ENCODE measurements around the gene ALKAL2.
"Not testable (repeated sequence)": the region's sequence is repeated elsewhere in the genome, so short reads cannot be mapped to it uniquely, and the experiment has no call there.

ALKAL2 gene

GRCh38 chr2:287911-288757 lies at the start of gene ALKAL2:
Gene ALKAL2 (minus strand): TSS chr2:288091. CDS start chr2:287835, 256 bp downstream.
- DNase-seq = no peak

- not testable (repeated sequence) for DNase-seq
Observed at GRCh38 chr2:336949-337348, 49.1 kb upstream of the ALKAL2 start.

DNA sequence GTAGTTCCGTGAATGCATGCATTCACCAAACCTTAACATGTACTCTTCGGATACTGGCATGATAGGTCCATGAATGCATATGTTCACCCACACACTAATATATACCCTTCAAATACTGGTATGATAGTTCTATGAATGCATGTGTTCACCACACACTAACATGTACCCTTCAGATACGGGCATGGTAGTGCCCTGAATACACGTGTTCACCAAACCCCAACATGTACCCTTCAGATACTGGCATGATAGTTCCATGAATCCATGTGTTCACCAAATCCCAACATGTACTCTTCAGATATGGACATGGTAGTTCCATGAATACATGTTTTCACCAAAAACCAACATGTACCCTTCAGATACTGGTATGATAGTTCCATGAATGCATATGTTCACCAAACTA lies 48.5 kb upstream of the ALKAL2 start:
- DNase-seq = no peak

- DNase-seq = no peak
Observed at GRCh38 chr2:332592-332991, 44.7 kb upstream of the ALKAL2 start.

GRCh38 chr2:328761-329160 lies 40.9 kb upstream of the ALKAL2 start:
- peak; percentile 6 for DNase-seq

GRCh38 chr2:323035-323434 lies 35.1 kb upstream of the ALKAL2 start:
- no peak for DNase-seq

- no peak for DNase-seq
Observed at GRCh38 chr2:322326-322725, 34.4 kb upstream of the ALKAL2 start.

GRCh38 chr2:320561-320960 lies 32.7 kb upstream of the ALKAL2 start:
- no peak for DNase-seq

DNA sequence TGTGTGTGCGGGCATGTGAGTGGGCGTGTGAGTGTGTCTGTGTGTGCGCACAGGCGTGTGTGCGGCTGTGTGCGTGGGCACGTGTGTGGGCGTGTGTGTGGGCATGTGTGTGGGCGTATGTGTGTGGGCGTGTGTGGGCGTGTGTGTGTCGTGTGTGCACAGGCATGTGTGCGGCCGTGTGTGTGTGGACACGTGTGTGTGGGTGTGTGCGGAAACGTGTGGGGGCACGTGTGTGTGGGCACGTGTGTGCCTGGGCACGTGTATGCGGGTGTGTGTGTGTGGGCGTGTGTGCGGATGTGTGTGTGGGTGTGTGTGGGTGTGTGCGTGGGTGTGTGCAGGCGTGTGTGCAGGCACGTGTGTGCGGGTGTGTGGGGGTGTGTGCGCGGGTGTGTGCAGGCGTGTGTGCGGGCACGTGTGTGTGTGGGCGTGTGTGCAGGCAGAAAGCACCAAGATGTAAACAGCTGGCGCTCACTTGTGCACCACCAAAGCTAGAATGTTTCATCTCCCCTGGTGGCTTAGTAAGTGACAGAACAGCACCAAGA lies 31.2 kb upstream of the ALKAL2 start:
- no peak for DNase-seq

DNA sequence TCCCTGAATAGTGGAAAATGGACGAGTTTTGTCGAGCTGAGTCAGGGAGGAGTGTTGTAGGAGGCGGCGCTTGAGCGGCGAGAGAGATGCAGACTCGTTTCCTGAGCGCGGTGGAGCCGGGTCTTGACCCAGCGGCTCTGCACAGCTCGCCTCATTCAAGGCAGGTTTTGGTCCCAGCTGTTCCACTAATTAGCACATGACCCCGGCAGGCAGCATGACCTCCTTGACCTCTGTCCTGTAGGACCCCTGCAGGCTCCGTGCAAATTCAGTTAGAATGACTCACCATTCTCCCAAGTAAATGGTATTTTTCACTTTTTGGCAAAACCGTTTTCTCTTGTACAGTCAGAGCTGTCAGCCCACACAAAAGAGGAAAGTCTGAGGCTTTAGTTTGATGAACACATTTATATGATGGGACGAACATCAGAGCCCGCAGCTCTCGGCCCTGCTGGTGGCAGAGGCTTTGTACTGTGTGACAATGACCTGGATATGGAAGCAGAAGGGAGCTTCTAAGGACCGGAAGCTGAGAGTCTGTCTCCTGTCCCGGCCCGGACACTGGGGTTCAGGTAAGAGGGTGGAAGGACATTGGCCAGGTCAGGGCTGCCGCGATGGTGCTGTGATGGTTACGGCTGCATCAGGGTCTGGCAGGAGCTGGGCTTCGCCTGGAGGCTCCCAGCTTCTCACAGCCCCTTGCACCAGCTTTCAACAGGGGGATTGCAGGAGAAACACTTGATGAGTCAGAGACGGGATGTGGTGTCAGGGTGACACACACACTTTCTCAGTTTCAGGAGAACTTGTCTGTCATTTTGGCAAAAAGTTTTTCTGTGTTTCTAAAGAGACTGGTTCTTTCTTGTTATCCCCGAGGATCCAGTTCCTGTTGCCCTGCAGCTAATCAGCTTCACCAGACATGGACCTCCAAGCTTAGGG lies 29.9 kb upstream of the ALKAL2 start:
- no peak for DNase-seq

DNA sequence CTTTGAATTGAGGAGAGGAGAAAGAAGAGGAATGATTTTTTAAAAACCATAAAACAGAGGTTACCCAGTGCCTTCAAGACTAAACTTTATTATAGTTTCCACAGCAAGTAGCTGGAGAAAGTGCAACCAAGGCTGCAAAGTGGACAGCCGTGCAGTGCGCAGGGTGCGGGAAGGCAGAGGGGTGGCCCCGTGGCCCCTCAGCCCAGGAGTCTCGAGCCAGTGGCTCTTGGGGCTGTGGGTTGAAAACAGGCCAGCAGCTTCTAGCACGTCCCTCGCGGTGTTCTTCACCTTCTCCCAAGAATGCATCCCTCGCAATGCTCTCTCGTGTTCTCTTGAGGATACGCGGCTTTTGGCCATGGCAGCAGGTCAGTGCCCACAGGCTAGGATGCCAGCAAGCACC lies 28.5 kb upstream of the ALKAL2 start:
- DNase-seq = no peak

- not testable (repeated sequence) for DNase-seq
Observed at GRCh38 chr2:315925-316324, 28.0 kb upstream of the ALKAL2 start.

DNA sequence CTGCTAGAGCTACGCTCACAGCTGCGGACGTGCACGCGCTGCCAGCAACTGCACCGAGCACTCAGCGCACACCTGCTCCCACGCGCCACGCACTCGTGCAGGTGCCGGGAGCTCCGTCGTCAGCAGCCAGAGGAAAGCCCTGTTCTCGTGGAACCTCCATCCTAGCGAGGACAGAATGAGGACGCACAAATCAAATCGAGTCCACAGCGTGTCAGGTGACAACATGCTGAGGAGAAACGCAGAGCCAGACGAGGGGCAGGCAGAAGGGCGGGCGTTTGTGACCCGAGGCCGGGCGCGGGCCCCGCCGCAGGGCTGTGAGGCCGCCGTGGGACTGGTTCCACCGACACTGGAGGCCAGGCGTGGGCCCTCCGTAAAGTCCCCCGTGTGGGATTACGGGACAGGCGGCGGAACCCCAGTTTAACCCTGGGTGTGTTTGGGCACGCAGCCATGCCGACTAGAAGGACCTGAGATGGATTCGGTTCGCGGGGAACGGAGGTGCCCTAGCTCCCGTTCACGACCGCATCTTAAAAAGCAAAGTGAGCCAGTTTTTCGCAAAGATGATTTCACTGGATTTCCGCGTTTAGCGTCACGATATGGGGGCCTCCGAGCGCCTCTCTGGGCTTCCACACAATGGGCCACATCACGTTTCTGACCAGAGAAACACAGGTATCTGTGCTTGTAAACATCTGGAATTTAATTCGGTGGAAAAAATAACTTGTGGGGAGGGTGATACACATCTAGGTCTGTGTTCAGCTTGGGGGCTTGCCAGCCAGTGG lies 26.9 kb upstream of the ALKAL2 start:
- no peak for DNase-seq

DNA sequence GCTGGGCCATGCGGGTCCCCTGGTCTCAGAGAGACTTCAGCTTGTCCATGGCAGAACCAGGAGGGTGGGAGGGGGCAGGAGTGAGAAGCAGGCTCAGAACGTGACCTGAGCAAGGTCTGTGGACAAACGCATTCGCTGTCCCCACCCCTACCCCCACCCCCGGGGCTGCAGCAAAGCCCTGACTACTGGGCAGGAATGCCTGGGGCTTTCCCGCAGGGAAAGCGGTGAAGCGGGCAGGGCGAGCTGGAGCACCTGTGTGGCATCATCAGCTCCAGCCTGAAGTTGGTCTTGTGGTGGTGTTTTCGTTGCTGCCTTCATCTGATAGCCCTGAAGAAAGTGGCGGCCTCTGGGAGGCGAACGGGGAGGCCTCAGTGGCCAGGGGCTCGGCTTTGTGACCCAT lies 26.1 kb upstream of the ALKAL2 start:
- no peak for DNase-seq

DNA sequence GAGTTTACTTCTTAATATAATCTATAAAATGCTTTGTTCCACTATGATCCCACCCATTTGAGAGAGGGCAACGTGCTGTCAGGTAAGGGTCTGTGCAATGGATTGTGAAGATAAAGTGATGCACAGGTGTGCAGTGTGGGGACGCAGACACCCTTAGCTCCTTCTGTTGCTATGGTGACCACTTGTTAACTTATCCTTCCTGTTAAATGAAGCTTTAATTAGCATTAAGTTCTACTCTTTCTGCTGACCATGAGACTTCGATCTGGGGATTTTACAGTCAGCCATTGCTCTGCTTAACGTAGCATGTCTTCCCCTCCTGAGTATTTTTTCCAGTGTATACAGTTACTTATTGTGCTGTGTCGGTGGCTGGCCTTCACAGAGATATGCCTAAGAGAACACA lies 23.1 kb upstream of the ALKAL2 start:
- DNase-seq = no peak

- no peak for DNase-seq
Observed at GRCh38 chr2:309954-310510, 22.1 kb upstream of the ALKAL2 start.

GRCh38 chr2:309148-309953 lies 21.5 kb upstream of the ALKAL2 start:
- DNase-seq = no peak

DNA sequence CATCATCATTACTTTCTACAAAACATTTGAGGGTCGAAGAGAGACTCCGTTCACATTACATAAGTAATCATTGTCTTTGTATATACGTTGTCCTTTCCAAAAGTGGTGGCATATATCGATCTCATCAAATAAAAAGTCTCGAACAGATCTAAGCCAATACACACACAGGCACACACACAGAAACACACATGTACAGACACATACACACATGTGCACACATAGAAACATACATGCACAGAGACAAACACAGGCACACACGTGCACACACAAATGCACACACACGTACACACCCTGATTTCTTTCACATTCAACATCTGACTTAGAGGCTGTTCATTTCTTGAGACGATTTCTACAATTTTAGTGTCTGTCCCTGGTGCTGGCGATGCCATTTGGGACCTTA lies 17.5 kb upstream of the ALKAL2 start:
- no peak for DNase-seq

DNA sequence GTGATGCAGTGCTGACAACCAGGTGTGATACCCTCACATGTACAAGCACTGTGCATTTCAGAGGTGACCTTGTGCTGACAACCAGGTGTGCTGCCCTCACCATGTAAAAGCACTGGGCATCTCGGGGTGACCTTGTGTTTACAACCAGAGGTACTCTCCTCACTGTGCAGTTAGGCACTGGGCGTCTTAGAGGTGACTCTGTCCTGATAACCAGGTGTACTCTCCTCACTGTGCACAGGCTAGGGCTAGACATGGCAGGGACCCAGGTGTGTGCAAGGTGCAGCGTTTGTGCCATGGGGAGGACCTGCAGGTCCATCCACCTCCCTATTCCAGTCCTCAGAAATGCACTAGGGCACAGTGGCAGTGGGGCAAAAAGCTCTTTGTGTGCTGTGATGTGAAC lies 8.5 kb upstream of the ALKAL2 start:
- DNase-seq = no peak

- DNase-seq = no peak
Observed at GRCh38 chr2:295090-295489, 7.2 kb upstream of the ALKAL2 start.

- no peak for DNase-seq
Observed at GRCh38 chr2:290090-290722, 2.3 kb upstream of the ALKAL2 start.
